ENCODE measurements around the gene OR2F1. TPM values are rescaled to one million over a fixed set of nuclear protein-coding genes. Genes with fewer than 3 reads are reported as not detected.

The OR2F1 gene
- total RNA-seq, 1 experiment from 2014 or later = not detected

DNA sequence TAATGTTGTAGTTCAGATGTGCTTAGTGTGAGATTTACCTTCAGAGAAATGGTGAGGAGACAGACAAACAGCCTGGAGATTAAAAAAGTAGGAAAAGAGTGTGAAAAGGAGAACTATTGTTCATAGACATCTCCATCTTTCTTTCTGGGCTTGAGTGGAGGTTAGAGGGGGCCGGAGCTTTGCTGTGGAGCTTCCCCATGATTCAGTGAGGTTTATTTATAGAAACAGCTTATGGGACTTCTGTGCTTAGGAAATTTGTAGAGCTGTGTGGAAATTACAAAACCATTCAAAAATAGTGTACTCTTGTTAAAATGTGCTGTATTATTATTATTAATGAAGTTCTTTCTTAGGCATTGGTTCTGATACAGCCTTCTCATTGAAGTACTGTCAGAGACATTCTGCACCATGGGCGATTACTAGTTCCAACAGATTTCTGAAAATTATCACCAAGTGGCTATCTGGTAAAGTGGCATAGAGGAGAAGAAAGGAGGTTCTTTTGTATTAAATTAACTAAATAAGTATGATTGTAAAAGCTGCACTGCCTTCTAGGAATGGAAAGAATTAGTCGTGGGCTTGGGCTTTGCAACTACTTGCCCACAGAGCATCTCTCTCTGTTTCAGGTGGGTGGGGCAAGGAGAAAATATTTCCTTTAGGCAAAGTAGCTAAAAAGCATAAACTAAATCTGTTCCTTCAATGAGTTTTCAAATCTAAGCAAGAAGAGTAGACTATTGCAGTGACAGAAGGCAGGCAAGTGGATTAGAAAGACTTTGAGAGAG is 44.0 kb upstream of the OR2F1 start:
- Histone ChIP-seq H3K27me3 (ENCODE audit: insufficient read depth, low read depth) (no peaks in the 10 kb centered on the region), H3K4me1 (replicated peaks; ENCODE audit: insufficient read depth) (no peaks in the 10 kb centered on the region), H4K20me1 (ENCODE audit: insufficient read depth) (no peaks in the 10 kb centered on the region), H3K36me3 (ENCODE audit: low read depth) (no peaks in the 10 kb centered on the region), H2AFZ (0 out of 2 replicates have a peak overlapping the region, but pooled peaks have one; percentile 9), H3K27ac (no peak overlapping the region), H3K4me2 (no peak overlapping the region), H3K79me2 (ENCODE audit: low read depth) (no peaks in the 10 kb centered on the region), H3K4me3 (no peak overlapping the region), H3K9me2 (ENCODE audit: insufficient read depth) (no peaks in the 10 kb centered on the region), H3F3A (ENCODE audit: insufficient read depth, low read depth) (no peaks in the 10 kb centered on the region), H3K9me3 (ENCODE audit: insufficient read depth, low read depth) (no peaks in the 10 kb centered on the region)
- ChIA-PET CTCF (no interaction called here), POLR2A (ENCODE audit: unreplicated experiment) (no interaction called here)
- TF ChIP-seq, protein P1, sequence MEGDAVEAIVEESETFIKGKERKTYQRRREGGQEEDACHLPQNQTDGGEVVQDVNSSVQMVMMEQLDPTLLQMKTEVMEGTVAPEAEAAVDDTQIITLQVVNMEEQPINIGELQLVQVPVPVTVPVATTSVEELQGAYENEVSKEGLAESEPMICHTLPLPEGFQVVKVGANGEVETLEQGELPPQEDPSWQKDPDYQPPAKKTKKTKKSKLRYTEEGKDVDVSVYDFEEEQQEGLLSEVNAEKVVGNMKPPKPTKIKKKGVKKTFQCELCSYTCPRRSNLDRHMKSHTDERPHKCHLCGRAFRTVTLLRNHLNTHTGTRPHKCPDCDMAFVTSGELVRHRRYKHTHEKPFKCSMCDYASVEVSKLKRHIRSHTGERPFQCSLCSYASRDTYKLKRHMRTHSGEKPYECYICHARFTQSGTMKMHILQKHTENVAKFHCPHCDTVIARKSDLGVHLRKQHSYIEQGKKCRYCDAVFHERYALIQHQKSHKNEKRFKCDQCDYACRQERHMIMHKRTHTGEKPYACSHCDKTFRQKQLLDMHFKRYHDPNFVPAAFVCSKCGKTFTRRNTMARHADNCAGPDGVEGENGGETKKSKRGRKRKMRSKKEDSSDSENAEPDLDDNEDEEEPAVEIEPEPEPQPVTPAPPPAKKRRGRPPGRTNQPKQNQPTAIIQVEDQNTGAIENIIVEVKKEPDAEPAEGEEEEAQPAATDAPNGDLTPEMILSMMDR (conservative IDR thresholded peaks at IDR 0.05) = no peak
- no peak for TF ChIP-seq EZH2 (IDR thresholded peaks at IDR 0.05; ENCODE audit: low read depth)
- no peak for DNase-seq
- intact Hi-C loops (cut with micrococcal nuclease; ENCODE audit: unreplicated experiment) = no loop called here
- no TSS peak for BruUV-seq (replicated peaks)

DNA sequence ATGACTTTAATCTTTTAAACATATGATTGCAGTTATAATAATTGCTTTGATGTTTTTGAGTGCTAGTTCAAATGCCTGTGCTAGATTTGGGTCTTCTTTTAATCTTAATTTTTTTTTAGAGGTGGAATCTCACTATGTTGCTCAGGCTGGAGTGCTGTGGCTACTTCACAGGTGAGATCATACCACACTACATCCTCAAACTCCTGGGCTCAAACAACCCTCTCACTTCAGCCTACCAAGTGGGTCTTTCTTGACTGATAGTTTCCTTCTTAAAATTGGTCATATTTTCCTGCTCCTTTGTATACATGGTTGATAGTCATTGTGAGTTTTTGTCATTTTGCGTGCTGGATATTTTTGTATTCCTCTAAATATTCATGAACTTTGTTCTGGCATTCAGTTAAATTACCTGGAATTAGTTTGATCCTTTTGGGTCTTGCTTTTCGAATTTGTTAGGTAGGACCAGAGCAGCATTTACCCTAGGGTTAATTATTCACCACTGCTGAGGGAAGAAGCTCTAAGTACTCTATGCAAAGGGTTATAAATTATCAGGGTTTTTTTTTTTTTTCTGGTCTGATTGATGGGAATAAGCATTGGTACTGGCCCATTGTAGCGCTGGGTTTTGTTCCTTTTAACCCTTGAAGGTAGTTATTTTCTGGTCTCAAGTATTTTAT is 40.6 kb upstream of the OR2F1 start:
- H4K20me1 ChIP-seq (ENCODE audit: insufficient read depth) = no peaks in the 10 kb centered on the region
- H3K9me3 ChIP-seq (ENCODE audit: insufficient read depth, low read depth) = no peaks in the 10 kb centered on the region
- TF ChIP-seq, protein P1 (conservative IDR thresholded peaks at IDR 0.05) = no peak
- TF ChIP-seq EZH2 (IDR thresholded peaks at IDR 0.05; ENCODE audit: low read depth) = no peak
- no peak overlapping the region for H3K4me2 ChIP-seq
- no peaks in the 10 kb centered on the region for H3K9me2 ChIP-seq (ENCODE audit: insufficient read depth)
- no peaks in the 10 kb centered on the region for H3K36me3 ChIP-seq (ENCODE audit: low read depth)
- H3K27me3 ChIP-seq (ENCODE audit: insufficient read depth, low read depth) = no peaks in the 10 kb centered on the region
- POLR2A ChIA-PET (ENCODE audit: unreplicated experiment) = no interaction called here
- DNase-seq = no peak
- no peaks in the 10 kb centered on the region for H3F3A ChIP-seq (ENCODE audit: insufficient read depth, low read depth)
- intact Hi-C loops (cut with micrococcal nuclease; ENCODE audit: unreplicated experiment) = no loop called here
- H2AFZ ChIP-seq = no peak overlapping the region
- H3K4me1 ChIP-seq (replicated peaks; ENCODE audit: insufficient read depth) = no peaks in the 10 kb centered on the region
- BruUV-seq (replicated peaks) = no TSS peak
- CTCF ChIA-PET = no interaction called here
- H3K79me2 ChIP-seq (ENCODE audit: low read depth) = no peaks in the 10 kb centered on the region
- no peak overlapping the region for H3K27ac ChIP-seq
- no peak overlapping the region for H3K4me3 ChIP-seq

DNA sequence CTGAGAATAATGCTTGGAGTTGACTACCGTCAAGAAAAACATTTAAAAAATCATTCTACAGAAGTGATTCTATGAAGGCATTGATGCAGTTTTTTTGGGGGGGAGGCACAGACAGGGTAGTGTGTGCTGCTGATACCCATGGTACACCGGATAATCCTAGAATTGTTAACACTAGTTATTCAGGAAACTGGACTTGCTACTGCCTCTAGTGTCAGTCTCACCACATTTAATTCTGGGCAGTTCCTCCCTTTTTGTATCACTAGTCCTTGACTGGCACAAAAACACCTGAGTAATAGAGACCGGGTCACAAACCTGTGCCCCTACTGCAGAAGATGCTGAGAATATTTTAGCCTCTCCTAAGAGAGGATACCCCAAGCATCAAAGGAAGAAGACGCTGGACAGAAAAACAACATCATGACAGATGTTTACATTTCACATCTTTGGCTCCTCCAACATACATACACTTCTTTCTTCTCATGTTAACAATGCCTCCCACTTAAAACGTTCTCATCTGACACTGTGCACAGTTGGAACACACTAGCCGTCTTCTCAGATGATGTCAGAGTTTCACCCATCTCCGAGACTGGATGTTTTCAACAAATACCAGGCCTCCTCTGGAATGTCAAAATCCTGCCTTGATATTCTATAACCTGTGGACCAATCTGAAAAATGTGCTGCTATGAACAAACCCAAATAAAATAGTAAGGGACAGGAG is 39.5 kb upstream of the OR2F1 start:
- Histone ChIP-seq H3K4me3 (no peak overlapping the region), H4K20me1 (ENCODE audit: insufficient read depth) (no peaks in the 10 kb centered on the region), H3F3A (ENCODE audit: insufficient read depth, low read depth) (no peaks in the 10 kb centered on the region), H3K9me2 (ENCODE audit: insufficient read depth) (no peaks in the 10 kb centered on the region), H3K79me2 (ENCODE audit: low read depth) (no peaks in the 10 kb centered on the region), H3K9me3 (ENCODE audit: insufficient read depth, low read depth) (no peaks in the 10 kb centered on the region), H3K4me1 (replicated peaks; ENCODE audit: insufficient read depth) (no peaks in the 10 kb centered on the region), H3K27me3 (ENCODE audit: insufficient read depth, low read depth) (no peaks in the 10 kb centered on the region), H3K4me2 (no peak overlapping the region), H3K36me3 (ENCODE audit: low read depth) (no peaks in the 10 kb centered on the region), H3K27ac (no peak overlapping the region), H2AFZ (no peak overlapping the region)
- BruUV-seq (replicated peaks) = no TSS peak
- TF ChIP-seq, protein P1 (conservative IDR thresholded peaks at IDR 0.05) = no peak
- no peak for TF ChIP-seq EZH2 (IDR thresholded peaks at IDR 0.05; ENCODE audit: low read depth)
- intact Hi-C loops (cut with micrococcal nuclease; ENCODE audit: unreplicated experiment) = no loop called here
- CTCF ChIA-PET = no interaction called here
- DNase-seq = no peak
- POLR2A ChIA-PET (ENCODE audit: unreplicated experiment) = no interaction called here

Data from PC-9 (cell line).